HG03103 (cell line): ENCODE measurements around the gene DSG2.

Experiments used
- ATAC-seq: cut with Tn5 transposase; IDR thresholded peaks from one replicate; pipeline ENCODE4 v1.9.1; 2021; ENCODE audit warnings: low read depth; ENCODE audit not compliant: unreplicated experiment

DSG2 gene

DNA sequence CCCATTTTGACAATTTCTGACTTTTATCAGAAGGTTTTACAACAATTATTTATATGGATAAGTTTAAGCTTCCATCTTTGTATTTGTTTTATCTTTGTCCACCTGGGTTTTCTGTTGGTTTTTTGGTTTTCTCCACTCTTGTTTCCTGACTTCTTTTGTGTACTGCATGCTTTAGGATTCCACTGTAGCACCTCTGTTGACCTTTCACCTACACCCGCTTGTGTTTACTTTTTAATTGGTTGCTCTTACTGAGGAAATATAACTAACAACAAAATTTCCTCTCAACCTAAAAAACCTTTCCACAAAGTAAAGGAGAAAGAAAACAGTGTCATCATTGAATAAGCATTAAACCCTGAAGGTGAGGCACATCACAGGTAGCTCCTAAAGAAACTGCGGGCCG is 53.9 kb downstream of the DSG2 start:
- no peak for ATAC-seq

DNA sequence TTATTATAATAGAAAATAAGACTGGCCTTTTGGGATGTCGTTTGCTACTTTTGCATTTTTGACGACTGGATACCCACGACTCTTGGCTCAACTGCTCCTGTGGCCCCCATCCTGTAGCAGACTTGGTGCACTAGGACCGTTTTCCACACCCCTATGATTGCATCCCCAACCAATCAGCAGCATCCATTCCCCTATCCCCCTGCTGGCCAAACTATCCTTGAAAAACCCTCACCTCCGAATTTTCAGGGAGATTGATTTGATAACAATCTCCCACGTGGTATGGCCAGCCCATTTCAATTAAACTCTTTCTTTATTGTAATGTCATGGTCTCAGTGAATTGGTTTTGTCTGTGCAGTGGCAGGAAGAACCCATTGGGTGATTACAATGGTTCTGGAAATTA is 55.8 kb downstream of the DSG2 start:
- no peak for ATAC-seq

DNA sequence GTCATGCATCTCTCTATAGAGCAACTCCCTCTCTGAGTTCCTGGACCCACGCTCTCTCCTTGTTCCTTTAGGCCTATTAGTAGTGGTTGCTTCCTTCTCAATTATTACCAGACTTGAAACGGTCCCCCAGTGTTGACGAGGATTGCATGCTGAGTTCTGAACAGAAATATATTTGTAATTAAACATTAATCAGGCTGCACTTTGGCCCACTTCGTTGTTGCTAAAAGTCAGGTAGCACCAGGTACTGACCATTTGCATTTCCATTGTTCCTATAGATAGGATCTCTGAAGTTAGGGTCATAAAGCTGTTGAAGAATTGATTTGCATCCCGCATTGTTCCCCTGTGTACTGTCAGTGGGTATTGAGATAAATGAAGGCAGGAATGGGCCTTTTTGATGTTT is 56.8 kb downstream of the DSG2 start:
- no peak for ATAC-seq

DNA sequence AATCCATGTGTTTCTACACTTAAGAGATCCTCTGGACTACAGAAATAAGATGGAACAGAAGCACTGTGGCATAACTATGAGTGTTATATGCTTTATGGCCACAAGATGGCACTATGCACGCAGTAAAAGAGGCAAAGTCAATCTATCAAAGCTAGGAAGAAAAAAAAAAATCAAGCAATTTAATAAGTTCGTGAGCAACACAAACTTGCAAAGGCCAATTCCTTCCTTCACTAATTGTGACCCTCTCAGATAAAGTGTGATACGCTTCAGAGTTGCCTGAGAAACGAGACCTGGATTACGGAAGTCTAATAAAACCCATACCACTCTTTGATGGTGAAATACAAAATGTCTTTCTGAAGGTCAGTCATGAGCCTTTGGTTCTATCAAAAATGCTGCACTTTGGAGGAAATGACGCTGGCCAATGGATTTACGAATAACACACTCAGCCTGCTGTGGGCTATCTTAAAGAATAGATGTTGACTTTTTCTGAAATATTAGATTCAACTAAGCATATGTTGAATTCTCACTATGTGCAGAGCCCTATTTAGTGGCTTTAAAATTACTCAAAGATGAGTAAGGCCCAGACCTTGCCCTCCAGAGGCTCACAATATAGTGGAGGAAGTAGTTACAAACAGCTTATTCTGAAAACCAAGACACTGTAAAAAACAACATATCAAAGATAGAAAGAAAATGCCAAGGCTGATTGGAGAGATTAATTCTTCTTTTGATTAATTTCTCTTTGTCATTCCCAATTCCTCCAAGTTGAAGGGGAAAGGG is 58.2 kb downstream of the DSG2 start:
- peak; percentile 76 for ATAC-seq

DNA sequence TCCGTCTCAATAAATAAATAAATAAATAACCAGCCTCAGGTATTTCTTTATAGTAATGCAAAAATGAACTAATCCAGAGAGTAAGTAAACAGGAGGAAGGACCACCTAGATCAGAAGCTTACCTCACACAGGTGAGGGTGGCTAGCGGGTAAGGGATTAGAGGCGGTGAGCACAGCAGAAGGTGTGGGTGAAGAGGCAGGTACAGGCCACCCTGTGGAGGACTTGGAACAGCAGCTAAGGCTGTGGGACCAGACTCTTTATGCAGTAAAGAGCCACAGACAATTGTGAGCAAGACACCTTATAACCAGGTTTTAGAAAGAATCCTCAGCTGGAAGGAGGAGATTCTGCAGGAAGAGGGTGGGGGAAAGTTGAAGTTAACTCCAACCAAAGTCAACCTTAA is 59.5 kb downstream of the DSG2 start:
- no peak for ATAC-seq

DNA sequence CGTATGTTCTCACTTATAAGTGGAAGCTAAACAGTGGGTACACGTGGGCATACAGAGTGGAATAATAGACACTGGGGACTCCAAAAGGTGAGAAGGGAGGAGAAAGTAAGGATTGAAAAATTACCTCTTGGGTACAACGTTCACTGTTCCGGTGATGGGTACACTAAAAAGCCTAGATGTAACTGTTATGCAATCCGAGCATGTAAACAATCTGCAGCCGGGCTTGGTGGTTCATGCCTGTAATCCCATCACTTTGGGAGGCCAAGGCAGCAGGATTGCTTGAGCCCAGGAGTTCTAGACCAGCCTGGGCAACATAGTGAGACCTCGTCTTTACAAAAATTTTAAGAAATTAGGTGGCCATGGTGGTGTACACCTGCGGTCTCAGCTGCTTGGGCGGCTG is 60.6 kb downstream of the DSG2 start:
- no peak for ATAC-seq

DNA sequence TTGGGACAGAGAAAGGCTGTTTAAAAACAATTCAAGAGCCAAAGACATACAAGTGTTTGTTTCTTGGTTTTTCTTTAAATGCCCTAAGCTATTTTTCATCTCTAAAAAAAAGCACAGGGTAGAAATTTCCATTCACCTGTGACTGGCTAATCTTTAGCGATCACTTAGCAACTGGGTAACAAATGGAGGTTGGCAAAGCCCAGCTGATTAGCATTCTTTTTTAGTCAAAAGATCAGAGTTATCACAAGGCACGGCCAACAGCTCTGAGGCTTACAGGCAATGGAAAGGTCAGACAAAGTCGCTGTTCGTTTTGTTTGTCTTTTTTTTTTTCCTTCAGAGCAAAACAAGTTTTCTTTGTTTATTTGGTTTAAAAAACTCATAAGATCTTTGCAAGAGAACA is 64.7 kb downstream of the DSG2 start:
- no peak for ATAC-seq

DNA sequence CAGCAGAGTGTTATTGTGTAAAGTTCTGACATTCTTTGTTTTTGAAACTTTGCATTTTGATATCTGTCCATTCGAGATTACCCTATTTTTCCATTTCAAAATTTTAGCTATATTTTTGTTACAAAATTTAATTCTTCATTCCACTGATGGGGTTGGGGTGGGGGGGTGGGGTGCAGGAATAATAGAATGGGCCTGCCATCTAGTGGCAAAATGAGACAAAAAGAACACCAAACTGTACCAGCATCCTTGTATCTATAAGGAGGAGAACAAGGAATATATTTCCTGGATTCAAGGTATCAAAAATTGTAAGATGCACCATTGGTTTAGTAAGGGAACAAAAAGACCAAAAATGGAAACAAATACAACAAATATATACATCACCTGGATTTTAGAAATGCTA is 65.8 kb downstream of the DSG2 start:
- ATAC-seq = no peak

DNA sequence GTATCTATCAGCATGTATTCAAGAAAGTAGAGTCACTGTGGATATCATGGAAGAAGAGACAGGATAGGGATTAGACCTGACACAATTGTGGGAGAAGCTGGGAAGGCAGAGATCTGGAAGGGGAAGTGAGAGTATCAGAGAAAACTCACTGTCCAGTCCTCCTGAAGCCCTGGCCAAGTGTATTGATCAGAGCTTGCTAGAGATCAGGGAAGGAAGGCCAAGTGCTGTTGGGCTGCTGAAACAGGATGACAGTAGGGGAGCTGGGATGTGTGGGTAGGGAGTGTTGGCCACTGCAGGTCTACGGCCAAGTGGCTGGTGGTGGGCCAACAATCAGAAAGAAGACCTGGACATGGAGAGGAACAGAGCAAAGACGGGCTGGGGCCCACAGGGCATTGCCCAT is 67.4 kb downstream of the DSG2 start:
- ATAC-seq = no peak

DNA sequence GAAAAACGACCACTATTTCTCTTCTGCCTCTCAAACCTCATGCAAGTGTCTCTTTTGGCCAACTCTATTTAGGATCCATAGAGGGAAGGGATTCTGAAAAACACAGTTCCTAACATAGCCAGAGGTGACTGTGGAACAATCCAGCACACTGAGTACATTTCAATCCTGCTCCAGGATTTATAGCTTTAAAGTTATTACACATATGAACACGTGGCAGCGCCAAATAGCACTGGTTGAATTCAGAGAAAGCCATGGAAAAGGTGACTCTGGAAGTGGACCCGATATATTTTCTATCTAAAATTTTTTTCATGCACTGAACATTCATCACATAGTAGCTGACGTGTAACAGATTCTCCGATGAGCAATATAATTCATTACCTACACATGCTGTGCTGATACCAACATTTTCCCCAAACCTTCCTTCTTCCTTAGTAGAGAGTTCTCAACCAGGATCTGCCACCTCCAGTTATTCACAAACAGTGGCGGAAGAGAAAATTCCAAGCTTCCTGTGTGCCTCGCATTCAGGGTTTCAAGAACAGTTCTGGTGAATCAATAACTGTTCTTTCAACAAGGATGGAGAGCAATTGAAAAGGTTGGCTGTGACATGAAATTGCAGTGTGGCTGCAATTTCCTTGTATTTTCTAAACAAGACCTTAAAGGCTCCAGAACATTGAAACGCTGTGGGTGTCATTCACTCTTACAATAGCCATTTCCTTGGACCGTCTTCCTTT is 68.0 kb downstream of the DSG2 start:
- no peak for ATAC-seq

DNA sequence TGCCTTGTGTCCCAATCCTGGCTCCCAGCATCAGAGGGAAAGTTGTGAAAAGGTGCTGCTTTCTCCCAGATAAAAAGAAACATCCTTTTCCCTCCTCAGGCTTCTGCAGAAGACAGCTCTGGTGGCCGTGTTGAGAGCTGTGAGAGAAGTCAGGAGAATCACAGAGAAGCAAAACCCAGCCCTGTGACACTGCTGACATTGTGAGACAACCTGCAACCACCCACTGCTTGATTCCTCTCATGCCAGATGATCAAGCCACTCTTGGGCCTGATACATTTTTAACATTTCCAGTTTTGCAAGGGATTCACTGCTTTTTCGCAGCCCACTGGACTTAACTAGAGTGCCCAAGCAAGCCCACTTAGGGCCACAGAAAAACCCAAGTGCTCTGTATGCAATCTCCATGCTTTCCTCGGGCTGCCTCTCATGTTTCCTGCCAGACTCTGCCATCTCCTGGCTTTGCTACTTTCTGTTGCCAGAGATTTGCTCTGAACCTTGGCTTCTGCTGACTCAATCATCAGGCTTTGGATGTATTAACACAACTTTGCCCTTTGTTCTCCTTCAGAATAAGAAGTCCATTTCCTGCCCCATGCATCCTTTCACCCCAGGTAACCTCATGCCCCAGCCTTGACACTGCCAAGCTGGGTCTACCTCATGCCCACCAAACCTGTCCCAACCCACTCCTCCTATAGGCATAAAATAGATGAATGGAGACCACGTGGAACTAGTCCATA is 68.8 kb downstream of the DSG2 start:
- no peak for ATAC-seq

DNA sequence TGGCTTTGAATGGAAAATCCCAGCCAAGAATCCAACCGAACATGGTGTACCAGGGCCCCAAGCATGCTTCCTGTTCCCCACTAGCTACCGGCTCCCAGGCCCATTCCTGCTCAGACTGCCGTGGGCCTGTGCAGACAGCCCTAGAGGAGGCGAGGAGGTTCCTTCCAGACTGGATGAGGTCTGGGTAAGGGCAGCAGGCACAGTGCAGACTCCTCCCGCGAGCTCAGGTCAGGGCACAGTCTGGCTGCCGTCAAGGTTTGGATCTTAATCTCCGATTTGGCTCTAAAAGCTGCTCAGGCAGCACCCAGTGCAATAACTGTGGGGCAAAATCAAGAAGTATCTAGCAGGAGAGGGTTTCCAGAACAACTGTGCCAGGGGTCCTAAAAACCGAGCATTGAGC is 74.4 kb downstream of the DSG2 start:
- no peak for ATAC-seq

DNA sequence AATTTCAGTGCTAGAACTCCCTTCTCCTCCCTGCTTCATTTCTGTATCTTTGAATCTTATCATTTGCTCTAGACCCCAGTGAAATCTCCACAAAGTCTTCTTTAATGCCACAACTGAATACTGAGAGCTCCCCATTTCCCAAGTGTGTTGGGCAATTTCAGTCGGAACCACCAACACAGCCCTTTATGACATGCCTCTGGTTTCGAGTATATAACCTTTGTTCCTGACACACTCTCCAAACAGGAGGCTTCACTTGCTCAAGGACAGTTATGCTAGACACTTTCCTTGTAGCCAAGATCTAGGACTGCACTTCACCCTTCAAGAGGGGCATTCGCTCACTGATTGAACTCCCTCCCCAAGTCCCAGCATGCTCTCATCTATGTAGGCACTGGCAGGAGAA is 75.1 kb downstream of the DSG2 start:
- ATAC-seq = no peak

DNA sequence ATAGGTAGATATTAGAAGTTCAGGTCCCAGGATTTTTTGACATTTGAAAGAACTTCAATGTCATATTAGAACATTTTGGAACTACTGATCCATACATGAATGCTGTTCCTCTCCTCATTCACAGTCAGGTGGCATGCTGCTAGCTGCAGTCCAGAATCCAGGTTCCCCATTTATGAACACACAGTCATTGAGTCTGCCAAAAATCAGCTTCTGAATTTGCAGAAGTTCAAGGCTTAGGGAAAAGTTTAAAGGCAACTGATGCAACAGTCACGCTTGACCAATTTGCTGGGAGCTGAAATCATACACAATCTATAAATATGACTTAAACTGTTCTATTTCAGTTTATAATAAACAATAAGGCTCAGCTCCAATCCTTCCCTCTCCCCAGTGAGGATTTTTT is 76.4 kb downstream of the DSG2 start:
- ATAC-seq = no peak

DNA sequence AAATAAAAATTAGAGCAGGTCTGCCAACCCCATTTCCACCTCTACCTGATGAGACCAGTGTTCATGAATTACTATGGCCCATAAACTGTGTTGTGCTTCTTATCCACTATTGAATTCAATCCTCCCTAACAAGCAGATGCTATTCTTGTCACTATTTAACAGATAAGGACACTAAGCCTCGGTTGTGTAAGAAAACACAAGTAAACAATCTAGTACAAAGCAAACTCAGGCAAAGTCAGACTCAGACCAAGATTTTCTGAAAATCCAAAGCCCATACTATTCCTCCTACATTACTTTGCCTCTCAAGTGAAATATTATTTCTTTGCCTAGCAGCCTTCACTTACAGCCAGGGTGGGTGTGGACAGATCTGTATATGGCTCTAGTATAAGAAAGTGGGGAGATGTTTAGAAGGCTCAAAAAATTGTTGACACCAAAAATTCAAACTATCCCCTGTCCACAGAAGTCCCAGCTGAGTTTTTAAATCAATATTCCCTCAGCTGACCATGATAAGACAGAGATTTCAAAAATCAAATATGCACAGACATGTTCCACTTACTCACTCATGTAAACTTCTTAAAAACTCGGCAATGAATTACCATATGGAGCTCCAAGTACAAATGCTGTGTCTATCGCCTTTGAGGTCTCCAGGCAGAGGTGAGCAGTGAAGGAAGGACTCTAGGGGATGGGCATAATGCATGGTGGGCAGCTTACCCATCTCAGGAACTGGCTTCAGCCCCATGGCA is 77.7 kb downstream of the DSG2 start:
- no peak for ATAC-seq

DNA sequence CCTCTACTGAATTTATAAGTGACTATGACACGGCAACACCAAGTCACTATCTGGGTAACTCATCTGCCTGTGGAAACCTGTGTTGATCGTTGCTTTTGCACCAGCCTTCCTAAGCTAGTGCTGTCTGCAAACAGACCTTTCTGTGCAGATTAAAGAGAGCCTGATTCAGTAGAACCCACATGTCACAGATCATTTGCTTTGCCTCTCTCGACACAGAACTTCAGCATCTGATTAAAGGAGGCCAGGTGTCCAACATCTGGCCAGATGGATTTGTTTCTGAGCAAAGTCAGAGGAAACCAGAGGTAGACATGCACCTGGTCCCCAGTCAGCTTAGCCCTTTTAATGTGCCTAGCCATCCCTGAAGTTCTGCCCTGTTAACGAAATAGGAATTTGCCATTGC is 78.7 kb downstream of the DSG2 start:
- ATAC-seq = peak; percentile 46

DNA sequence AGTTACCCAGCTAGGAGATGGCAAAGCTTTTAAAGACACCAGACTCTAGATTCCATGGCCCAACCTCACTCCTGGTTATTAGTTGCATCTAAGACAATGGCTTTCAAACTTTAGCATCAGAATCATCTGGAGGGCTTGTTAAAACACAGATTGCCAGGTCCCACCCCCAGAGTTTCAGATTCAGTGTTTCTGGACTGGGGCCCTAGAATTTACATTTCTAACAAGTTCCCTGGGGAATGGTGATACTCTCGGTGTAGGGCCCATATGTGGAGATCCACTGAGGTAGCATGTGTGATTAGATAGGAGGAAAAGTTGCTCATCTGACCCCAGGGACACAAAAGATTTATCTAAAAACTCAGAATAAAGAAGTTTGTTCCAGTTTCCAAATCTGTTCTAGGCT is 79.2 kb downstream of the DSG2 start:
- ATAC-seq = no peak

DNA sequence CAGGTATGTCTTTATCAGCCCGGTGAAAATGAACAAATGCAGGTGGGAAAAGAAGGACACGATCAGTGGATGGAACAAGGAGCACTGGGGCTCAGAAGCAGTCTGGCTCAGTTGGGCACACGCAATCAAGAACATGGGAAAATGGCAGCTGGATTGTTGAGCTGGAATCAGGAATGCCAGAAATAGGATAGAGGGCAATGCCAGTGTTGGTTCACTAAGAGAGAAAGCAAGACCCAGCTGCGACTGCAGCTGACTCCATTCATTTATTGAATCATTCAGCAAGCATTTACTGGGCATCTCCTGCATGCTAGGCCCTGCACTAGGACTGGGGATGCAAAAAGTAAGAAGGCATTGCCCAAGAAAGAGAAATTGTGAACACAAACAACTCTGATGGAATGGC is 80.1 kb downstream of the DSG2 start:
- no peak for ATAC-seq

DNA sequence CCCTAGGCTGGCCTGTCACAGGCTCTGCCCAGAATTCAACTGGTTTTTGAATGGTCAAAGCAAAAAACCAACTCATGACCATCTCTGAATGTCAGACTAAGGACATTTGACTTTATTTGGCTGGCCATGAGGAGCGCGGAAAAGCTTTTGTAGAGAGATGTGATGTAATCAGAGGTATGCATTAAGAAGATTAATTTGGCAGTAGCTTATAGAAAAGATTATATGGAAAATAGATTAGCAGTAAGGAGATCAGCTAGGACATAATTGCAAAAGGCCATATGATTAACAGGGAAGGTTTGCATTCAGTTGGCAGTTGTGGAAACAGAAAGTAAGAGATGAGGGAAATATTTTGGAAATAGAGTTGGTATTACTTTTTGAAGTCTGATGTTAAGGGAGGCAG is 81.4 kb downstream of the DSG2 start:
- ATAC-seq = no peak

DNA sequence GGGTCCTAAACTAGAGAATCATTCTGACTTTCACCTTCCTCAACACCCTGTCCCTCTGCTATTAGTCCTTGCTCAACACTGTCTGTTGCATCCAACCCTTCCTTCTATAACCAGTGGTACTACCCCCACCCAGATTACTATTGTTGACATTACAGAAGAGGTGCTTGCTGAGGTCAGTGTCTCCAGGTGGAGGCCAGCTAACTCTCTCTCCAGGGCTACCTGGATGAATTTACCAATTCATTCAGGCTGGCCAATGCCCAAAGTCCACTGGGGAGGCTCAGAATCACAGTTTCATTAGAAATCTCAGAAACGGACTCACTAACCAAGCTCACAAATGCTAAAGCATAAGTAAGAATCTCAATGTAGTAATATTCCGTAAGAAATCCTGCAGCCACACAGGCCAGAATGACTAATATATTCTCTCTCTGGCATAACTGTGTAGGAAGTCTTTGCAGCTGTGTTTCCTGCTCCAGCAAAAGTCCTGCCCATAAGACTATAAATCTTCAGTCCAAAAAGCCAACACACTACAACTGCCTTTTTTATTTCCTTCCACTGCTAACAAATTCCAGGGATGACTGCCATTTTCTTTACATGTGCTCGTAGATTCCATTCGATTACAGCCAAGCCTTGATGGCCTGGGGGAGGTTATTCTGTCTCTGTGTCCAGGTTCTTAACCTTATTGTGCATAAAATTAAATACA is 83.7 kb downstream of the DSG2 start:
- no peak for ATAC-seq
